ENCODE measurements around the gene ERG.

The ERG gene

GRCh38 chr21:38433471-38433870 lies 64.8 kb downstream of the ERG start:
- DNase-seq (ENCODE audit: insufficient read length, low spot score) (no peak), FAIRE-seq (no peak)
- TF ChIP-seq PAX5 (IDR thresholded peaks at IDR 0.05; ENCODE audit: insufficient read depth, low read length, severe bottlenecking) (no peak), POLR2AphosphoS5 (IDR thresholded peaks at IDR 0.05; ENCODE audit: low read depth, low read length) (no peak), TAF1 (IDR thresholded peaks at IDR 0.05; ENCODE audit: low read depth, low read length) (no peak), POLR2A (IDR thresholded peaks at IDR 0.05; ENCODE audit: low read depth, low read length) (no peak)

- FAIRE-seq (no peak), DNase-seq (ENCODE audit: insufficient read length, low spot score) (no peak)
- TF ChIP-seq POLR2AphosphoS5 (IDR thresholded peaks at IDR 0.05; ENCODE audit: low read depth, low read length) (no peak), POLR2A (IDR thresholded peaks at IDR 0.05; ENCODE audit: low read depth, low read length) (no peak), POU2F2 (IDR thresholded peaks at IDR 0.05; ENCODE audit: low read depth, low read length) (no peak), TAF1 (IDR thresholded peaks at IDR 0.05; ENCODE audit: low read depth, low read length) (no peak), PAX5 (IDR thresholded peaks at IDR 0.05; ENCODE audit: insufficient read depth, low read length, severe bottlenecking) (no peak)
Measured at GRCh38 chr21:38430401-38430984, 67.8 kb downstream of the ERG start.

GRCh38 chr21:38429011-38429410 lies 69.3 kb downstream of the ERG start:
- no peak for DNase-seq (ENCODE audit: insufficient read length, low spot score)
- TF ChIP-seq POU2F2 (IDR thresholded peaks at IDR 0.05; ENCODE audit: low read depth, low read length) (no peak), POLR2A (IDR thresholded peaks at IDR 0.05; ENCODE audit: low read depth, low read length) (no peak), TAF1 (IDR thresholded peaks at IDR 0.05; ENCODE audit: low read depth, low read length) (no peak), POLR2AphosphoS5 (IDR thresholded peaks at IDR 0.05; ENCODE audit: low read depth, low read length) (no peak), PAX5 (IDR thresholded peaks at IDR 0.05; ENCODE audit: insufficient read depth, low read length, severe bottlenecking) (no peak), SPI1 (IDR thresholded peaks at IDR 0.05; ENCODE audit: low read depth, low read length) (no peak)
- no peak for FAIRE-seq

- DNase-seq (ENCODE audit: insufficient read length, low spot score) (no peak), FAIRE-seq (no peak)
- TF ChIP-seq PAX5 (IDR thresholded peaks at IDR 0.05; ENCODE audit: insufficient read depth, low read length, severe bottlenecking) (no peak), TAF1 (IDR thresholded peaks at IDR 0.05; ENCODE audit: low read depth, low read length) (no peak), POLR2AphosphoS5 (IDR thresholded peaks at IDR 0.05; ENCODE audit: low read depth, low read length) (no peak), POLR2A (IDR thresholded peaks at IDR 0.05; ENCODE audit: low read depth, low read length) (no peak), SPI1 (IDR thresholded peaks at IDR 0.05; ENCODE audit: low read depth, low read length) (no peak), POU2F2 (IDR thresholded peaks at IDR 0.05; ENCODE audit: low read depth, low read length) (no peak)
Measured at GRCh38 chr21:38428211-38428610, 70.1 kb downstream of the ERG start.

GRCh38 chr21:38424305-38425019 lies 73.8 kb downstream of the ERG start:
- TF ChIP-seq POLR2AphosphoS5 (IDR thresholded peaks at IDR 0.05; ENCODE audit: low read depth, low read length) (no peak), SPI1 (IDR thresholded peaks at IDR 0.05; ENCODE audit: low read depth, low read length) (no peak), POLR2A (IDR thresholded peaks at IDR 0.05; ENCODE audit: low read depth, low read length) (no peak), POU2F2 (IDR thresholded peaks at IDR 0.05; ENCODE audit: low read depth, low read length) (no peak), TAF1 (IDR thresholded peaks at IDR 0.05; ENCODE audit: low read depth, low read length) (no peak), PAX5 (IDR thresholded peaks at IDR 0.05; ENCODE audit: insufficient read depth, low read length, severe bottlenecking) (no peak)
- no peak for DNase-seq (ENCODE audit: insufficient read length, low spot score)
- FAIRE-seq = no peak

GRCh38 chr21:38422082-38422481 lies 76.2 kb downstream of the ERG start:
- no peak for DNase-seq (ENCODE audit: insufficient read length, low spot score)
- TF ChIP-seq SPI1 (IDR thresholded peaks at IDR 0.05; ENCODE audit: low read depth, low read length) (no peak), POU2F2 (IDR thresholded peaks at IDR 0.05; ENCODE audit: low read depth, low read length) (no peak), POLR2A (IDR thresholded peaks at IDR 0.05; ENCODE audit: low read depth, low read length) (no peak), POLR2AphosphoS5 (IDR thresholded peaks at IDR 0.05; ENCODE audit: low read depth, low read length) (no peak), PAX5 (IDR thresholded peaks at IDR 0.05; ENCODE audit: insufficient read depth, low read length, severe bottlenecking) (no peak), TAF1 (IDR thresholded peaks at IDR 0.05; ENCODE audit: low read depth, low read length) (no peak)
- no peak for FAIRE-seq

- no peak for TF ChIP-seq POLR2AphosphoS5 (IDR thresholded peaks at IDR 0.05; ENCODE audit: low read depth, low read length)
- no peak for TF ChIP-seq TAF1 (IDR thresholded peaks at IDR 0.05; ENCODE audit: low read depth, low read length)
- no peak for TF ChIP-seq SPI1 (IDR thresholded peaks at IDR 0.05; ENCODE audit: low read depth, low read length)
- TF ChIP-seq POU2F2 (IDR thresholded peaks at IDR 0.05; ENCODE audit: low read depth, low read length) = no peak
- no peak for TF ChIP-seq POLR2A (IDR thresholded peaks at IDR 0.05; ENCODE audit: low read depth, low read length)
- no peak for TF ChIP-seq PAX5 (IDR thresholded peaks at IDR 0.05; ENCODE audit: insufficient read depth, low read length, severe bottlenecking)
- no peak for FAIRE-seq
- no peak for DNase-seq (ENCODE audit: insufficient read length, low spot score)
Measured at GRCh38 chr21:38420140-38420539, 78.1 kb downstream of the ERG start.

GRCh38 chr21:38417726-38418125 lies 80.6 kb downstream of the ERG start:
- FAIRE-seq = no peak
- TF ChIP-seq TAF1 (IDR thresholded peaks at IDR 0.05; ENCODE audit: low read depth, low read length) (no peak), POLR2A (IDR thresholded peaks at IDR 0.05; ENCODE audit: low read depth, low read length) (no peak), SPI1 (IDR thresholded peaks at IDR 0.05; ENCODE audit: low read depth, low read length) (no peak), PAX5 (IDR thresholded peaks at IDR 0.05; ENCODE audit: insufficient read depth, low read length, severe bottlenecking) (no peak), POU2F2 (IDR thresholded peaks at IDR 0.05; ENCODE audit: low read depth, low read length) (no peak), POLR2AphosphoS5 (IDR thresholded peaks at IDR 0.05; ENCODE audit: low read depth, low read length) (no peak)
- no peak for DNase-seq (ENCODE audit: insufficient read length, low spot score)

GRCh38 chr21:38416791-38417190 lies 81.5 kb downstream of the ERG start:
- FAIRE-seq (no peak), DNase-seq (ENCODE audit: insufficient read length, low spot score) (no peak)
- no peak for TF ChIP-seq POLR2A (IDR thresholded peaks at IDR 0.05; ENCODE audit: low read depth, low read length)
